Endothelial cell of umbilical vein (primary cell): Measurements from ENCODE around the gene PAPOLA. TPM values are rescaled to one million over a fixed set of nuclear protein-coding genes. Genes with fewer than 3 reads are reported as not detected.

ENCODE experiments used
- Bru-seq: library from RNA; stranded (reverse); fragments of 400-500 nt; gene quantifications from one replicate; lab custom pipeline; 2021; lab: Mats Ljungman, UMichigan
- BruChase-seq, 2 experiments: library from RNA; stranded (reverse); fragments of 400-500 nt; gene quantifications; one replicate each; lab custom pipeline; 2021; lab: Mats Ljungman, UMichigan
- BruUV-seq: library from RNA; stranded (reverse); fragments of 400-500 nt; replicated peaks from 2 replicates; lab custom pipeline; 2021; lab: Mats Ljungman, UMichigan
- CTCF ChIA-PET: fragments of 300-600, 350-600 bp; sonication (Branson Sonifier 250); formaldehyde crosslinking; loops from one replicate; lab custom pipeline; 2021; ENCODE audit warnings: antibody characterized with exemption, inconsistent platforms; lab: Charles Lee
- POLR2A ChIA-PET: fragments of 300-600, 350-600 bp; sonication (Branson Sonifier 250); formaldehyde crosslinking; loops from one replicate; lab custom pipeline; 2021; ENCODE audit warnings: antibody characterized with exemption, inconsistent platforms; lab: Charles Lee
- DNase-seq: peaks from one replicate; pipeline ENCODE4 v3.0.0-alpha.2; 2011; ENCODE audit warnings: low read depth, low spot score
- FAIRE-seq: peaks from 2 replicates; lab custom pipeline; 2011; peaks lifted over from hg19 to GRCh38; lab: Jason Lieb, UNC
- H2AFZ ChIP-seq: 2 replicates; pipeline ENCODE4 v1.6.0; 2012; ENCODE audit warnings: low read depth, low read length, control low read depth, inconsistent platforms
- H3K27ac ChIP-seq: 2 replicates; pipeline ENCODE4 v1.5.1; 2011; ENCODE audit warnings: low read depth, mild to moderate bottlenecking, control low read depth, low read length, moderate library complexity; ENCODE audit not compliant: insufficient read depth
- H3K27me3 ChIP-seq, 2 experiments: 2 replicates each; pipeline versions ENCODE4 v1.6.0 to v1.6.1; 2011; ENCODE audit warnings: low read length in 2 of 2, mixed read lengths in 1 of 2; ENCODE audit not compliant: control insufficient read depth in 2 of 2, insufficient read depth in 2 of 2
- H3K36me3 ChIP-seq, 2 experiments: 2 replicates in 1 of 2; 3 replicates in 1 of 2; pipeline ENCODE4 v1.5.1; 2011; ENCODE audit warnings: low read length in 2 of 2, mild to moderate bottlenecking in 1 of 2, moderate library complexity in 1 of 2; ENCODE audit not compliant: control insufficient read depth in 2 of 2, insufficient read depth in 2 of 2; ENCODE audit errors: extremely low read depth in 1 of 2
- H3K4me1 ChIP-seq: 3 replicates; pipeline ENCODE4 v1.5.1; 2011; ENCODE audit warnings: mild to moderate bottlenecking, low read length; ENCODE audit not compliant: control insufficient read depth, insufficient read depth; ENCODE audit errors: extremely low read depth
- H3K4me2 ChIP-seq: 2 replicates; pipeline ENCODE4 v1.6.1; 2011; ENCODE audit warnings: low read length, control low read depth, mixed read lengths; ENCODE audit not compliant: insufficient read depth
- H3K4me3 ChIP-seq, 3 experiments: fragments of 200-600 bp in 1 of 3; sonication (generic), shearing (Covaris generic) in 1 of 3; replicated peaks in 1 of 3; 2 replicates each; pipeline ENCODE4 v1.5.1; 2011 to 2016; ENCODE audit warnings: control low read depth in 3 of 3, low read length in 3 of 3, mild to moderate bottlenecking in 2 of 3, inconsistent platforms in 1 of 3, low read depth in 1 of 3, moderate library complexity in 1 of 3; ENCODE audit not compliant: insufficient read depth in 1 of 3
- H3K79me2 ChIP-seq: 2 replicates; pipeline ENCODE4 v1.6.0; 2012; ENCODE audit warnings: low read length, inconsistent platforms; ENCODE audit not compliant: control insufficient read depth, insufficient read depth
- H3K9ac ChIP-seq: replicated peaks from 2 replicates; pipeline ENCODE3; 2011; ENCODE audit warnings: low read length, control low read depth; ENCODE audit not compliant: insufficient read depth; ENCODE audit errors: extremely low read depth
- H3K9me1 ChIP-seq: replicated peaks from 3 replicates; pipeline ENCODE4 v1.6.0; 2011; ENCODE audit warnings: mild to moderate bottlenecking, low read length; ENCODE audit not compliant: control insufficient read depth, insufficient read depth; ENCODE audit errors: extremely low read depth
- H3K9me3 ChIP-seq: replicated peaks from 2 replicates; pipeline ENCODE4 v1.5.1; 2012; ENCODE audit warnings: low read length, inconsistent platforms; ENCODE audit not compliant: control insufficient read depth, insufficient read depth
- H4K20me1 ChIP-seq: replicated peaks from 2 replicates; pipeline ENCODE3; 2011; ENCODE audit warnings: mild to moderate bottlenecking, low read length; ENCODE audit not compliant: control insufficient read depth, insufficient read depth; ENCODE audit errors: extremely low read depth
- CTCF ChIP-seq, 2 donors: IDR thresholded peaks; 1 replicate in 1 of 2; 2 replicates in 1 of 2; pipeline ENCODE4 v1.5.1; 2011; ENCODE audit warnings: low read length in 2 of 2, mild to moderate bottlenecking in 2 of 2, moderate library complexity in 2 of 2, control low read depth in 1 of 2, inconsistent platforms in 1 of 2, low read depth in 1 of 2; ENCODE audit not compliant: insufficient read depth in 1 of 2; ENCODE audit errors: extremely low read depth in 1 of 2
- EZH2 ChIP-seq: IDR thresholded peaks from 2 replicates; pipeline ENCODE4 v1.6.1; 2012; ENCODE audit warnings: borderline replicate concordance, low read depth, mild to moderate bottlenecking, moderate library complexity, low read length, inconsistent platforms; ENCODE audit not compliant: severe bottlenecking
- FOS ChIP-seq: IDR thresholded peaks from 2 replicates; pipeline ENCODE4 v1.6.1; 2011; ENCODE audit warnings: mild to moderate bottlenecking, low read length, moderate library complexity, borderline replicate concordance; ENCODE audit not compliant: insufficient read depth
- MAX ChIP-seq: IDR thresholded peaks from 2 replicates; pipeline ENCODE4 v1.6.1; 2011; ENCODE audit not compliant: insufficient read depth, insufficient read length
- MYC ChIP-seq: IDR thresholded peaks from one replicate; pipeline ENCODE4 v1.6.1; 2011; ENCODE audit warnings: mild to moderate bottlenecking, low read depth, low read length
- POLR2A ChIP-seq: IDR thresholded peaks from 2 replicates; pipeline ENCODE4 v1.6.1; 2012; ENCODE audit warnings: low read depth, mild to moderate bottlenecking, control low read depth, low read length
- POLR2AphosphoS5 ChIP-seq: IDR thresholded peaks from 2 replicates; pipeline ENCODE4 v1.6.1; 2012; ENCODE audit warnings: low read depth, mild to moderate bottlenecking, control low read depth, low read length, moderate library complexity; ENCODE audit not compliant: insufficient read depth
- dilution Hi-C: fragments of 300-500 bp; cut with MboI; formaldehyde crosslinking; loops from one replicate; pipeline ENCODE4 v1.15.0; 2019; ENCODE audit warnings: low sequenced_read_pairs; ENCODE audit not compliant: extremely low pct_ligation_motif_present
- intact Hi-C: fragments of 100-400 bp; cut with micrococcal nuclease; formaldehyde crosslinking; loops from one replicate; pipeline ENCODE4 v1.10.0; 2022
- long read RNA-seq: library from polyadenylated mRNA; stranded (forward); transcript quantifications from one replicate; pipeline ENCODE4 v2.0.0, GENCODE V29; 2021
- polyA minus RNA-seq, 3 experiments: library from RNA; depleted of rRNA, polyadenylated mRNA; stranded (reverse); fragments of >200 nt; gene quantifications; 1 replicate in 1 of 3; 2 replicates in 2 of 3; pipeline ENCODE4 v1.2.3, GENCODE V29; 2011
- polyA plus RNA-seq, 4 experiments: library from polyadenylated mRNA; depleted of rRNA in 3 of 4; stranded (reverse) in 3 of 4; unstranded in 1 of 4; fragments of >200 nt; gene quantifications; 2 replicates each; pipeline versions ENCODE4 v1.2.1 to v1.2.3, GENCODE V29; 2011 to 2012; ENCODE audit warnings: missing spikeins in 1 of 4
- total RNA-seq: library from RNA; stranded (reverse); gene quantifications from 2 replicates; pipeline ENCODE4 v1.2.3, GENCODE V29; 2021

Gene PAPOLA
- 164 and 184 TPM in 2 replicates for total RNA-seq
- 75.4 and 80.3 TPM in 2 replicates for polyA plus RNA-seq
- 85.3 and 89.0 TPM in 2 replicates for polyA plus RNA-seq (2011; cell fraction: cytosol; rRNA removed)
- polyA plus RNA-seq (2011; cell fraction: nucleus; rRNA removed), result 148 and 170 TPM in 2 replicates
- polyA plus RNA-seq (2012), result 81.9 and 128 TPM in 2 replicates
- polyA minus RNA-seq, result 156 and 163 TPM in 2 replicates
- 110 TPM for polyA minus RNA-seq (2011; cell fraction: cytosol; rRNA and poly(A)+ RNA removed)
- 225 and 323 TPM in 2 replicates for polyA minus RNA-seq (2011; cell fraction: nucleus; rRNA and poly(A)+ RNA removed)
- percentile 95 among the genes with signal in this experiment for Bru-seq, nascent RNA
- BruChase-seq, experiment 1, labeled RNA remaining after a 6-hour chase, result percentile 94 among the genes with signal in this experiment
- percentile 97 among the genes with signal in this experiment for BruChase-seq, experiment 2, labeled RNA remaining after a 2-hour chase
- long read RNA-seq, full-length matches to known transcripts, result 249 of 338 reads
- long read RNA-seq, partial matches to known transcripts, result 21 of 338 reads
- long read RNA-seq, other reads (novel, unspliced or antisense), result 68 of 338 reads

- Histone ChIP-seq H3K27me3 (no peaks in the 10 kb centered on the region), H3K9ac (peak within 1 kb of the TSS; percentile 78), H3K79me2 (peaks cover 47% of the 10 kb centered on the region), H3K4me1 (peaks cover 29% of the 10 kb centered on the region), H3K36me3 (no peaks in the 10 kb centered on the region), H3K9me1 (no peaks in the 10 kb centered on the region), H3K9me3 (no peaks in the 10 kb centered on the region), H4K20me1 (peaks cover 6% of the 10 kb centered on the region), H3K4me3 (peak within 1 kb of the TSS; percentile 49 to 82 (median 81)), H3K27ac (peak within 1 kb of the TSS; percentile 73), H2AFZ (peak within 1 kb of the TSS; percentile 91), H3K4me2 (peak within 1 kb of the TSS; percentile 90)
- ChIA-PET POLR2A (interaction anchor here (0.6 kb wide), 1 partner anchor 40 kb away, joined by 3 read pairs; no protein-coding TSS in a partner anchor), CTCF (interaction anchor here (0.5 kb wide), 1 partner anchor 31 kb away, joined by 3 read pairs; no protein-coding TSS in a partner anchor)
- peak; percentile 43 for TF ChIP-seq POLR2AphosphoS5
- no peak for TF ChIP-seq EZH2
- peak; percentile 66 for TF ChIP-seq MAX
- peak; percentile 75 for TF ChIP-seq POLR2A
- TF ChIP-seq MYC, result no peak
- TF ChIP-seq CTCF (IDR thresholded peaks at IDR 0.05; ENCODE audit: extremely low read depth in 1 of 2, insufficient read depth in 1 of 2, low read depth in 1 of 2, low read length in 2 of 2), result peak in 1 of 2 donors; percentile 35
- TF ChIP-seq FOS, result no peak
- FAIRE-seq, result peak; percentile 95
- BruUV-seq, result TSS peak; percentile 81
- intact Hi-C loops (loop anchor here (1.0 to 10.0 kb wide), 5 partner anchors 110 to 967 kb away; partner anchors contain the start of genes AK7, ATG2B, GLRX5 and GSKIP), dilution Hi-C loops (no loop called here)
- DNase-seq, result peak; percentile 97
Measured at GRCh38 chr14:96501740-96502620, at the start of gene PAPOLA. PAPOLA (plus strand) TSS chr14:96502382; CDS start chr14:96502593, 211 bp downstream.
